Sigmoid colon (tissue), 4 donors: Measurements from ENCODE around the gene DEF6.

Experiments used
- CTCF ChIP-seq, 4 experiments: fragments of 450-650 bp in 3 of 4; fragments of 200-600 bp in 1 of 4; IDR thresholded peaks; one replicate each; pipeline ENCODE4 v1.5.1; 2016 to 2019; ENCODE audit warnings: antibody characterized with exemption in 4 of 4, mild to moderate bottlenecking in 3 of 4, moderate library complexity in 2 of 4
- EP300 ChIP-seq, 4 donors: sonication (generic); formaldehyde crosslinking; IDR thresholded peaks; one replicate each; pipeline ENCODE4 v1.6.1; 2017; ENCODE audit warnings: antibody characterized with exemption in 4 of 4
- POLR2A ChIP-seq, 2 donors: fragments of 450-650 bp; IDR thresholded peaks; one replicate each; pipeline ENCODE4 v1.6.1; 2016; ENCODE audit warnings: antibody characterized with exemption in 2 of 2, mild to moderate bottlenecking in 2 of 2, moderate library complexity in 2 of 2
- POLR2AphosphoS5 ChIP-seq, 4 donors: sonication (generic); formaldehyde crosslinking; IDR thresholded peaks; one replicate each; pipeline ENCODE4 v1.6.1; 2017; ENCODE audit warnings: antibody characterized with exemption in 4 of 4

GRCh38 chr6:35264550-35265274, 32.9 kb upstream of the DEF6 start:
- TF ChIP-seq CTCF (IDR thresholded peaks at IDR 0.05) = no peak
- TF ChIP-seq POLR2A (IDR thresholded peaks at IDR 0.05) = no peak
- TF ChIP-seq POLR2AphosphoS5 (IDR thresholded peaks at IDR 0.05) = no peak
- TF ChIP-seq EP300 (IDR thresholded peaks at IDR 0.05) = no peak
